GM19193 (cell line): ENCODE data around the gene SLC7A1.

ENCODE experiments used
- POLR2A ChIP-seq: IDR thresholded peaks from 4 replicates; pipeline ENCODE4 v1.6.1; 2011; ENCODE audit not compliant: insufficient read depth, insufficient read length; ENCODE audit errors: extremely low read depth

The SLC7A1 gene

DNA sequence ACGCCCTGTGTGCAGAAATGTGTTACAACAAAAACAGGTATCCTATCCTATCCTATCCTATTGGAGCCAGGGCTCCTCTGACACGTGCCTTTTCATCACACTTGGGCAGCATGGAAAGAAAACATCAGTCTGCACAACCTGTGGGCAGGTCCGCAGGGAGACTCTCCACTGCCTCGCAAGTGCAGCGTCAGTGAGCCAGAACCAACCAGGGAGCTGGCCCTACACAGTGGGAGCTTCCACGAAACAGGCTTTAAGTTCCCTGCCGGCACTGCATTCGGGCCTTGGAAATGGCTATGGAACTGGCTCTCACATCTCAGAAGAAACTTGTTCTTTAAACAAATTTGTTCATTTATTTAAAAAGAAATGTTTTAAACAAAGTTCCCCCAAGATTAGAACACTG, 49.5 kb downstream of the SLC7A1 start:
- TF ChIP-seq POLR2A = no peak

DNA sequence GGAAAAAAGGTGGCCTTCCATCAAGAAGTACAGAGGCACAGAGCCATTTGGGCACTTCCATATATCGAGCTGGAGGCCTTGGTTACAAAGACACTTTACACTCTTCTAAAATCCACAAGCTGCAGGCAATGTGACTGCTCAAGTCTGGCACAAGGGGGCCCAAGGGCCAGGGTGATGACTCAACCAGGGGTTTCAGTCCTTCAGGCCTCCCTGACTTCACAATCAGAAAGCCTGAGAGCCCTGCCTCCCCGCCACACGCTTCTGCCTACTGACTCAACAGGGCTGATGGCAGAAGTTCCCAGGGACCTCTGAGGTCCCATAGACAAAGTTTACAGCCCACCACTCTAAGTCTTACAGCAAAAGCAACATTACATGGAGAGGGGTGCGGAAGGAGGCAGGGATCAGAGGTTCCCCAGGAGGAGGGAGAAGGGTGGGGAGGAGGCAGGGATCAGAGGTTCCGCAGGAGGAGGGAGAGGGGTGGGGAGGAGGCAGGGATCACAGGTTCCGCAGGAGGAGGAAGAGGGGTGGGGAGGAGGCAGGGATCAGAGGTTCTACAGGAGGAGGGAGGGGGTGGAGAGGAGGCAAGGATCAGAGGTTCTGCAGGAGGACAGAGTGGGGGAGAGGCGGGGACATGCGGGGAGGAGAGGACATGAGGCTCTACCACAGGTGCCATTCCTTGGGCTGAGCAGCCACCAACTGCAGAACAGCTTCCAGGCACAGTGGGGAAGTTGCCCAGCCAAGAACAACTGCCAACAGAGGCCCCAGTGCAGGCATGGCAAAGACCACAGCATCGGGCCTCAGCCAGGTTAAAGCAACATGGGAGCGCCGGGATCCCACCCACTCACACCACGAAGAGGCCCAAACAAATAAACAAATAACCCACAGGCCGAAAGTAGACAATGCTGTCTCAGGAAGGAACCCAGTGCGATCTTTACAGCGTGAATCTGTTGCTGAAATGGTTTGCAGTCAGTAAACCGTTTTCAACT, 52.0 kb downstream of the SLC7A1 start:
- no peak for TF ChIP-seq POLR2A

DNA sequence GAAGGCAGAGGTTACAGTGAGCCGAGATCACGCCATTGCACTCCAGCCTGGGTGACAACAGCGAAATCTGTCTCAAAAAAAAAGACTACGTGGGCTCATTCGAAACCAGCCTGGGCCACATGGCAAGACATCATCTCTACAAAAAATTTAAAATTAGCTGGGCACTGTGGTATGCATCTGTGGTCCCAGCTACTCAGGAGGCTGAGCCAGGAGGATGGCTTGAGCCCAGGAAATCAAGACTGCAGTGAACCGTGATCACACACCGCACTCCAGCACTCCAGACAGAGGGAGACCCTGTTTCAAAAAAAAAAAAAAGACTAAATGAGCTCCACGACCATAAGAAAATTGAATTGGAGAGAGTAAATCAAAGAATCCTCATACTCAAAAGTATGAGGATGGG, 53.1 kb downstream of the SLC7A1 start:
- no peak for TF ChIP-seq POLR2A

DNA sequence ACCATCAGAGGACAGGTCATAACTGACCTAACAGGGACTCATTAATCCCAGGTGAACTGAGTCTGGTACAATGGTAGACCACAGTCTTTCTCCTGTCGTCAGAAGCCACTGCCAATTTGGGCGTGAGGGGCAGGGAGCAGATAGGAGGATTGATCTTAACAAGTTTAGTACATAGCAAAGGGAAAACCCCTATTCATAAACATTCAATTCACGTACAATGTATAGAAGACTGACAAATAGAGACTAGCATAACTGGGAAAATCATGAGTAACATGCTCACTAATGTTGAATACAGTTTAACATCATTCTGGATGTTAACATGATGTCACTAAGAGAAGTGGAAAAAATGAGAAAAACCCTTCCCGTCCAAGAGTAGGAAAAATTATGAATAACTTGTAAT, 54.1 kb downstream of the SLC7A1 start:
- TF ChIP-seq POLR2A = no peak

DNA sequence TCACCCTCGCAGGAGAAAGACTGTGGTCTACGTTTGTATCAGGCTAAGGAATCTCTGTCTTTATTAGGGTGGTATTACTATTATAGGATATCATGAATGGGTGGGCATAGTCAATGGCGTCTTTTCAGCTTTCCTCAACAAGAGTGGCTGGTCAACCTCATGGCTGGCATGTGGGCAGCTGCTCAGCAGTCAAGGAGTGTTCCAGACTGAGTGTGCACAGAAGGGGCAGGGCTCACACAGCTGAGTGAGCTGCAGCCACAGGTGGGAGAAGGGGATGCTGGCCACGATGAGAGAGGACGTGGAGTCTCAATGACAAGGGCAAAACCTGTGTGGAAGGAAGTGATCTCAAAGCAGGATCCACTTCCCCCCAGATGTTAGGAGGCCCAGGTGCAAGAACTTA, 54.7 kb downstream of the SLC7A1 start:
- no peak for TF ChIP-seq POLR2A

DNA sequence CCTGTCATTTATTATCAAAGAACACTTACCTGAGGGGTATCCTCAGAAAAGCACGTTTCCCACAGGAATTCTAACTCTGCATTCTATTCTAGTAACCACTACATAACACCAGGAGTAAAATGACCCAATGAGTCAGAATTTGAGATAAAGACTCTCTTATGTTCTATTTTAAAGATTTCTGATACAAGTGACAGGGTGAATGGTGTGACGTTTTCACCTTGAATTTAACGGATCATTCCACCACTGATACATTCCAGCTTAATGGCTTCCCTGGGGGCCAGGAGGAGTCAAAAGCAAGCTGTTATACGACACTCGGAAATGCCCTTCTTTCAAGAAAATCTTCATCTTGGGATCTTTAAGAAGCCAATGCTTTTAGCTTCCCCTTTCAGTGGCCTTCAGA, 55.2 kb downstream of the SLC7A1 start:
- TF ChIP-seq POLR2A = no peak

DNA sequence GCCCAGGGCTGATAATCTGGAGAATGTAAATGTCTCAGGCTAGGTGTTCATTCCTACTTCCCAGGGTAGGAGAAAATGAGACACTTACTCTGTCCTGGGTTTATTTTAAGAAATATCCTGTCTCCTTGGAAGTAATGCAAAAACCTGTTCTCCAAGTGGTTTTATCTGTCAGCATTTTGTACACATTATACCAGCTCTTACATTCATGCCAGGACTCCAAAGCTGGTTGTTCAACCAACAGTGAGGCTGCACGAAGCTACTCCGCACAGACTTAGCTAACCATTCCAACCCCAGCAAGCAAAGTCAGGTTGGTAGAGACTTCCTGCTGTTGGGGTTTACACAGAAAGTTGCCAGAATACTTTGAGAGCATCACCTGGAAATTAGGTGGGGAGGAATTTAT, 55.6 kb downstream of the SLC7A1 start:
- TF ChIP-seq POLR2A = no peak

DNA sequence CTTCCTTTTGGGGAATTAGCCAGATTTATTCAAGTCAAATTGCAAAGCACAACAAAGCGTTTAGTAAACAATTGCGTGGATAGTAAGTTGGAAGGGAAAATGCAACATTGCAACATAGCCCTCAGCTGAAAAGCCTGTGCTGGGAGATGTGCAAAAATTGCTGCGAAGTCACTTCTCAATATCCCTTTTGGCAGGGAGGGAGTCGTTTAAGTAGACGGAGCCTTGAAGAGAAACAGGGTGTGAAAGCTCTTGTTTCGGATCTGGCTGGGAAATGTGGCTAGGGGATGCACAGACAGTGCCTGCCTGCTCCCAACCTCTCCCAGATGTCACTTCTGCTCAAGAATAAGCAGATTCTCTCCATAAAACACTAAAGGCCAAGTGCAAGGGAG, 56.8 kb downstream of the SLC7A1 start:
- TF ChIP-seq POLR2A = no peak

DNA sequence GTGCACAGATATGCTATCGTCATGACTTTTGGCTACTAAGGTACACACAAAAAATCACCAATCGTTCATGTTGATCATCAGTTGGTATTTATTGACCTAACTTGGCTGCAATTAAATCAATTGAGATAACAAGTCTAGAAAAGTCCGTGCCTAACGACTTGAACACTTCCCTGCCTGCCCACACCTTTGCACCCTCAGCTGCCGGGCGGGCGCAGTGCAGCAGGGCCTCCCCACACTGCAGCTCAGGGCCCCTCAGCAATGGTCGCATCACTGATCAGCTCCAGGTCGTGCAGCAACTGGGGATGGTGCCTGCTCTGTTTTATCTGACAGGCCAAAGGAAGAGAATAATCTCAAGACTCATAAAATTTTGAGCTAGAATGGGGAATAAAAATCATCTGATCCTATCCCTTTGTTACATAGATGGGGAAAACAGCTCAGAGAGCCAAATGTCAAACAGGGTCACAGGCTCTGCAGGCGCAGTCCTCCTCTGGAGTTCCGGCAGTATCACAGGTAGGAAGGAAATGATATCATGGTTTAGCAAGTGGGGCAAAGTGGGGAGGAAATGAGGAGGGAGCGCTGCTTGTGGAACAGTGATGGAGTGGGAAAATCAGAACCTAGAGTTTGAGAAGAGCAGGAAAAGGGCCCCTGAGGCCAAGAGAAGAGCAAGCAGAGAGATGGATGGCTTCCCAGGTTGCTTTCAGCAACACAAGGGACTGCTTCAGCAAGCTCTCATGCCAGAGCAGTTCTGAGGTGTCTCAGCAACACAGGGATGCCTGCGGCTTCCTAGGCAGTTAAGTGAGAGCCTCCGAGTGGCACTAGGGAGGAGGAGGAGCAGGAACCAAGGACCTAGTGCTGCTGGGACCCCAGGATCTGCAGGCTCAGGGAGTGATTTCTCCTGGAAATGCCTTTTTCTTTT, 57.5 kb downstream of the SLC7A1 start:
- TF ChIP-seq POLR2A = no peak

DNA sequence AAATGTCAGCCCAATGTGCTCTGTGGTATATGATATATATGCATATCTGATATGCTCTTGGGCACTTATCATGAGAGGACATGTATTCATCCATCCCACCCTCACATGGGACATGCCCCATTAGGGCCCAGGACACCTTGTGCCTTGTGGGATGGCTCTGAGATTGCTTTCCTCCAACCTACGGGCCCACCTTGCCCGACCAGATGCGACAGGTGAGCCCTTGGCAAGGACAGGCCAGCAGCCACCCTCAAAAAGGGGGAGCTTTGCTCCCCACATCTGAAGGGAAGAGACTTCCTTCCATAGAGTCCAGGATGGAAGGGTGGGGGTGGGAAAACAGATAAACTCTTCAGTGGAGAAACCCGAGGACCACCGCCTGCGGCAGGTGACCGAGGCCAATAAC, 58.6 kb downstream of the SLC7A1 start:
- no peak for TF ChIP-seq POLR2A

DNA sequence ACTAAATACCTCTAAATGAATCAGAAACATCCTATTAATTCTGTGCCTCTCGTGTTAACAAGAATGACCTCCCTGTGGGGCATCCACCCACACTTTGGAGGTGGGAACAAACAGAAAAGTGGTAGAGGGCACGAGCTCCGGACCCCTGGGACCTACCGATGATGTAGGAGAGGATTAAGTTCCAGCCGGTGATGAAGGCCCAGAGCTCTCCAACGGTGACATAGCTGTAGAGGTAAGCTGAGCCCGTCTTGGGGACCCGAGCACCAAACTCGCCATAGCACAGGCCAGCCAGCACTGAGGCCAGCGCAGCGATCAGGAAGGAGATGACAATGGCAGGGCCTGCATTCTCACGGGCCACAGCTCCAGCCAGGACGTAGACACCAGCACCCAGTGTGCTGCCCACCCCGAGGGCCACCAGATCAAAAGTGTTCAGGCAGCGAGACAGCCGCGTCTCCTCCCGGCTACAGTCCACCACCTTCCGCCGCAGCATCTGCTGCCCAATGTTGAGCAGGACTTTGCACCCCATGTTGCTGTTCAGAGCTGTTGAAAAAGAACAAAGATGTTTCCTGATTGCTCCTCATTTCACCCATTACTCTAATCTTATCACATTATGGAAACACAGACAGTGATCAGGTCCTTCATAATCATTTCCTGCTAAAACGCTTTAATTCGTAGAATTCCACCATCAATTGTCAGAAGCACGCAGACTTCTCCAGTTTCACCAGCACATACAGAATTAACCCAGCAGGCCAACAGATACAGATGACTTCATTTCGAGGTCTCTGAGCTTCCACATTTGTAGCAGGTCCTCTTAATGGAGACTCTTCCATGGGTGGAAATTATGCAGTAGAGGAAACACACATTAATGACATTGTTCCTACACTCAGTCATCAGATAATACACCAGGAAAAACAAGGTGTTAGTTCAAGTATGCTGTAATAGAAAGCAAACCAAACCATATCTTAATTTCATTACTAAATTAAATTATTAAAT, 59.5 kb downstream of the SLC7A1 start:
- TF ChIP-seq POLR2A = no peak

DNA sequence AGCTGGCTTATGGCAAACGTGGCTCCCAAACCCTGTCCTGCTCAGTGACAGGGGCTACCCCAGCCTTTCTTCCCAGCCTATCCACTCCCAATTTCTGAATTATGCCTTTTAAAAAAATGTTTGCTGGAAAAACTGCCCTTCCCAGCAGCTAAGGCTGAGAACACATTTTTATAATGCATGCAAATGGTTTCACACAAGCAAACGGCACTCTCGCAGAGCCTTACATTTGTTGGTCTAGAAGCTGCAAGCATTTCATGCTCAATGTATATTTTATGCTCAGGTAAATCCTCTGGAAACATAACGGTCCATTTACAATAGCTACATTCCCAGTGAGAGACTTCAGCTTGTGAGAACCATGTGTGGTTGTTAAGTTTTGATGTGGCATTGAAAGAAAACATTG, 61.4 kb downstream of the SLC7A1 start:
- no peak for TF ChIP-seq POLR2A

DNA sequence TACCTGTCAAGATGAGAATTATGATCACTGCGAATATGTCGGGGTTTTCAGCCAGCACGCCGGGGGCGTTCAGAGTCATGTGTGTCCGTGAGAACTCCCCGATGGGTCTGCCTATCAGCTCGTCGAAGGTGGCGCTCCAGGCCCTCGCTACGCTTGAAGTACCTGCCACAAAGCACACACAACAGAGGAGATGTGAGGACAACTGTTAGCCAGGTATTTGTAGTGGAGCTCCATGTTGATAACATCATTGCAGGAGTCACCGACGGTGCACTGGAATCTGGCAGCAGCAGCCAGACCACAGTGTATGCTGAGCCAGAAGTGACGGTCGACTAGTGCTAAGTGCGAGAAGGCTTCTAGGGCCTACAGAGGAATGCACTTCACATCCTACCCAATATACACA, 62.7 kb downstream of the SLC7A1 start:
- TF ChIP-seq POLR2A = no peak

DNA sequence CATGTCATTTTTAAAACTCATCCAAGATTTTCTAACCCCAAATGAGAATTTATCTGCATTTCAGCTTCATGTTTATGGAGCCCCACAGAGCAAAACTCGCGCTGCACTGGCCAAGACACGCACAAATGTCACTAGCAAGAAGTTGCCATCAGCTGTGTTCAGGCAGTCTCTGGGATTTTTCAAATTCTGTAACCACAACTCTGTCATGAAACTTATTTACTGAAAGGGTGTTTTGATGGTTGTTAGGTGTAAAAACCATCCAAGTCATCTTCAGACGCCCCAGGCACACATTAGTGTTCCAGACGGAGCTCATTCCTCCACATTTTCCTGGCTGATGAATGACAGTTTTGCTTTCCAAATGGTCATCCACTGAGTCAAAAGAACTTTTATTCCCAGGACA, 63.4 kb downstream of the SLC7A1 start:
- TF ChIP-seq POLR2A = no peak

DNA sequence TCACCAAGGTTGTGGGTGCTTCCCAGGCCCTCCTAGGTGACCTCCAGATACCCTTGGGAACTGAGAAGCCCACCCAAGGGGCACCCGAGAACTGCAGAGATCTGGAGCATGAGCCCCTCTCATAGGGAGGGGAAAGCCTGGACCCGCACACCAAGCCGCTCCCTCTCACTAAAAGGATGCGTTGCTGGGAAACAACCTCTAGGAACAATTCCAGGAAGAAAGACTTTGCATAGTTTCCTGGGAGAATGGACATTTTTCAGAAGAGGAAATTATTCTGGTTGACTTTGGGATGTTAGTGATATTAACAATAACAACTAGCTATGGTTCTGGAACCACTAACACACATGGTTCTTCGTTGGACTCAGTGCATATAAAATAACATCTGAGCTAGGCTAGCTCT, 64.6 kb downstream of the SLC7A1 start:
- TF ChIP-seq POLR2A = no peak

DNA sequence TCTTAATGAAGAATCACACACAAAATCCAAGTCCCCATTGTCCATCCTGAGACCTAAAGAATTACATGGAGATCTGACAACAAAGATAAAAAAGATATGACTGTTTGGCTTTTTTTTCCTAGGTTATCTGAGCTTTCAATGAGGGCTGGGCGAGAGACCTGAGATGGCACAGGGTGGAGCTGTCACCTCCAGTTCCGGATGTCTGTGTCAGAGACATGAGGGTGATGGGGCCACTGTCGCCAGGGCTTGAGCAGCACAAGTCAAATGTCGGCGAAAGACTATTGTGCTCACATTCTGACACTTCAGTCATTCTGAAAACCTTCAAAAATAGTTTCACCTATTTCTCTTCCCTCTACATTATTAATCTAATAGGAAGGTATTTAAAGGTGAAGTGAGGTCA, 65.7 kb downstream of the SLC7A1 start:
- TF ChIP-seq POLR2A = no peak
